ENCODE data around the gene TMEM204. TPM values are rescaled to one million over a fixed set of nuclear protein-coding genes. Genes with fewer than 3 reads are reported as not detected.

TMEM204 gene
- total RNA-seq, 1 experiment from 2014 or later: not detected

GRCh38 chr16:1545044-1546040, 11.9 kb downstream of the TMEM204 start:
- in situ Hi-C loops (cut with HindIII; ENCODE audit: low pct_unique_long_range_greater_than_20kb, low sequenced_read_pairs): no loop called here
- DNase-seq (ENCODE audit: low read depth): no peak

DNA sequence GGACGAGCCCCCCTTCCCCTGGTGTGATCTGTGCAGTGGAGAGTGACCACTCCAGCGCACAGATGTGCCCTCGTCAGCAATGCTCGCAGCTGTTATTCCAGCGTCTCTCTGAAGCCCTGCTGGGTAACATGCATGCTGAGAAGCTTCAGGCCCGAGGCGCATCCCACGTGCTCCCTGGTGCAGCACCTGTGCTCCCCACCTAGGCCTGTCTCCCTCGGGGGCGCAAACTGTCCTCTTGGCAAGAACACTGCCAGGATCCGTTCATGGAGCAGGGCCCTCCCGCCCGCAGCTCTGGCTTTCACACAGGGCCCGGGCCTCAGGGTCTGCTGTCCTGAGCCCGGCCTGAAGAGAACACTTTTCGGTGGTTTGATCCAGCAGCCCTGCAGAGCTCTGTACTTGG, 13.0 kb downstream of the TMEM204 start:
- DNase-seq (ENCODE audit: low read depth): no peak

GRCh38 chr16:1548233-1548632, 14.8 kb downstream of the TMEM204 start:
- in situ Hi-C loops (cut with HindIII; ENCODE audit: low pct_unique_long_range_greater_than_20kb, low sequenced_read_pairs): no loop called here
- DNase-seq (ENCODE audit: low read depth): no peak

More for the DNA sequence above, 13.0 kb downstream of the TMEM204 start:
- in situ Hi-C loops (cut with HindIII; ENCODE audit: low pct_unique_long_range_greater_than_20kb, low sequenced_read_pairs): no loop called here

- no peak for DNase-seq (ENCODE audit: low read depth)
- in situ Hi-C loops (cut with HindIII; ENCODE audit: low pct_unique_long_range_greater_than_20kb, low sequenced_read_pairs): no loop called here
These were observed 15.3 kb downstream of the TMEM204 start for GRCh38 chr16:1548727-1549126.

DNA sequence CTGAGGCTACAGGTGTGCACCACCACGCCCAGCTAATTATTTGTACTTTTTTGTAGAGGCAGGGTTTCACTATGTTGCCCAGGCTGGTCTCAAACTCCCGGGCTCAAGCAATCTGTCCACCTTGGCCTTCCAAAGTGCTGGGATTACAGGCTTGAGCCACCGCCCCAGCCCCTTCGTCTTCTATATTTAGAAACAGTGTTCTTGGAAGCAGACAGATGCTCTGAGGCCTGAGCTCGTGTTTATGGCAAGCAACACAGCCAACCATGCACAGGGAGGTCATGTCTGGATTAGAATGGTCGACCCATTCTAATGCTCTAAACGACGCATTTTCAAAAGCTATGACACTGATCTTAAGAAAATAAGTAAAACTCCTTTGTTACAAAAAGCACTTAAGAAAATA, 16.6 kb downstream of the TMEM204 start:
- no peak for DNase-seq (ENCODE audit: low read depth)
- in situ Hi-C loops (cut with HindIII; ENCODE audit: low pct_unique_long_range_greater_than_20kb, low sequenced_read_pairs): no loop called here

GRCh38 chr16:1550696-1551095, 17.2 kb downstream of the TMEM204 start:
- no peak for DNase-seq (ENCODE audit: low read depth)
- in situ Hi-C loops (cut with HindIII; ENCODE audit: low pct_unique_long_range_greater_than_20kb, low sequenced_read_pairs): no loop called here

DNA sequence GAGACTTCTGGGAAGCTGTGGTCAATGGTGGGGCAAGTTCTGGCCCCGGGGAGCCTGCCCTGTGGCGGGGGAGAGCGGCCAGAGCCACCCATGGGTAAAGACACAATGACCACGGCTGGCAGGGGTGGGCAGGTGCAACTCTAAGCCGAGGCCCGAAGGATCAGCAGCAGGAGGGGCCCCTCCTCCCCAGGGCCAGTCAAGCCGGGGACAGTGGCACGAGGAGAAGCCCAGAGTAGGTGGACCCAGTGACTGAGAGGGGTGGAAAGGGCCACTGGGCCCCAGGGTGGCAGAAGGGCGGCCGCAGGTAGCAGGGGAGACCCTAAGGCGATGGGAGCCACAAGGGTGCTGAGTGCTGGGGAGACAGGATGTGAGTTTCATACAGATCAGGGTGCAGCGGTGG, 17.7 kb downstream of the TMEM204 start:
- in situ Hi-C loops (cut with HindIII; ENCODE audit: low pct_unique_long_range_greater_than_20kb, low sequenced_read_pairs): no loop called here
- DNase-seq (ENCODE audit: low read depth): no peak

GRCh38 chr16:1552129-1552528, 18.7 kb downstream of the TMEM204 start:
- DNase-seq (ENCODE audit: low read depth): no peak
- in situ Hi-C loops (cut with HindIII; ENCODE audit: low pct_unique_long_range_greater_than_20kb, low sequenced_read_pairs): no loop called here

DNA sequence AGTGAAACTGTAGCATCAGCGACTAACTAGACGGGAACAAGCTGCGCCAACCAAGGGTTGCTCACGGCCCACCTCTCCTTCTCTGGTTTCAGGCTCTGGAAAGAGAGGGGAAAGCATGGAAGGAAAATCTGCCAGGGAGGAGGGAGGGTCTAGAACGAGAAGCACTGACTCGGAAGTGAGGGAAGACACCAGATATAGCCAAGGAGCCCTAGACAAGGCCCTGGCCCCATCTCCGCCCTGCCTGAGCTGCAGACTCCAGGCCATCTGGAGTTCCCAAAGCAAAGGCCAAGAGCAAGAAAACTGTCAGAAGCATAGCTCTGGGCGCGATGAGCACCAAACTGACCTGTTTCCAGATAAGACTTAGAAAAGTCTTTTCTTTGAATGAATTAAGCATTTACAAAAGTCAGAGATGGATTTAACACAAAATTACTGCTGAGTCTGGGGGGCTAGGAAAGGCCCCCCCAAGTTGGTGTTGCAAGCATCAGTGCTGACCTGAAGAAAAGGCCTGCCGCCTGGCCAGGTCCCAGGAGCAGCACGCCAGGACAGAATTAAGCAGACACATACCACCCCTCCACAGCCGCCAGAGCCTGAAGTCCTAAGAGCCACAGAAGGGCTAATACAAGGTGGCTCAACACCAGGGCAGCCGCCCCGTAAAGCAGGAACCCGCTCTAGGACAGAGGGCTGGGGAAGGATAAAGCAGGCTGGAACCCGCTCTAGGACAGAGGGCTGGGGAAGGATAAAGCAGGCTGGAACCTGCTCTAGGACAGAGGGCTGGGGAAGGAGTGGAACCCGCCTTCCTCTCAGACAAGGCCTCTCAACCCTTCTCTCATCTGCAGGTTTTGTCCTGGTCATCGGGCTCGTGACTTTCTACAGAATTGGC, 20.7 kb downstream of the TMEM204 start:
- no peak for DNase-seq (ENCODE audit: low read depth)
- in situ Hi-C loops (cut with HindIII; ENCODE audit: low pct_unique_long_range_greater_than_20kb, low sequenced_read_pairs): no loop called here

GRCh38 chr16:1554826-1555445, 21.5 kb downstream of the TMEM204 start:
- in situ Hi-C loops (cut with HindIII; ENCODE audit: low pct_unique_long_range_greater_than_20kb, low sequenced_read_pairs): no loop called here
- no peak for DNase-seq (ENCODE audit: low read depth)

- in situ Hi-C loops (cut with HindIII; ENCODE audit: low pct_unique_long_range_greater_than_20kb, low sequenced_read_pairs): no loop called here
- no peak for DNase-seq (ENCODE audit: low read depth)
These were observed 22.8 kb downstream of the TMEM204 start for GRCh38 chr16:1556254-1556653.

DNA sequence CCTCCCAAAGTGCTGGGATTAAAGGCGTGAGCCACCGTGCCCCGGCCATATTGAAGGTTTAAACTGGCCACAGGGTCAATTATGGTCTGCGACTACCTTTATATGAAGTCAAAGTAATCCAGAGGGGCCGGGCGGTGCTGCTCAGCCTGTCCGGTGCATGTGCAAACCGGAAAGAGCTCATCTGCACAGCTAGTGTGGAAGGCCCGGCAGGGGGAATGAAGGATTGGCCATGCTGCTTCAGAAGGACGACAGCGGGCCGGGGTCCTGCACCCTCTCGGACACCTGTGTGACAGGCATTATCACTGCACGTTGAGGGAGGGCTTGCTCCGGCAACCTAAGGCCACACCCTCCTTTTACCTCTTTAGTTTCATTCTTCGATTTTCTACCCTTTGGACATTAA, 23.6 kb downstream of the TMEM204 start:
- no peak for DNase-seq (ENCODE audit: low read depth)
- in situ Hi-C loops (cut with HindIII; ENCODE audit: low pct_unique_long_range_greater_than_20kb, low sequenced_read_pairs): no loop called here

GRCh38 chr16:1557576-1557975, 24.1 kb downstream of the TMEM204 start:
- no peak for DNase-seq (ENCODE audit: low read depth)
- in situ Hi-C loops (cut with HindIII; ENCODE audit: low pct_unique_long_range_greater_than_20kb, low sequenced_read_pairs): no loop called here

GRCh38 chr16:1559446-1559975, 26.0 kb downstream of the TMEM204 start:
- in situ Hi-C loops (cut with HindIII; ENCODE audit: low pct_unique_long_range_greater_than_20kb, low sequenced_read_pairs): no loop called here
- DNase-seq (ENCODE audit: low read depth): no peak

DNA sequence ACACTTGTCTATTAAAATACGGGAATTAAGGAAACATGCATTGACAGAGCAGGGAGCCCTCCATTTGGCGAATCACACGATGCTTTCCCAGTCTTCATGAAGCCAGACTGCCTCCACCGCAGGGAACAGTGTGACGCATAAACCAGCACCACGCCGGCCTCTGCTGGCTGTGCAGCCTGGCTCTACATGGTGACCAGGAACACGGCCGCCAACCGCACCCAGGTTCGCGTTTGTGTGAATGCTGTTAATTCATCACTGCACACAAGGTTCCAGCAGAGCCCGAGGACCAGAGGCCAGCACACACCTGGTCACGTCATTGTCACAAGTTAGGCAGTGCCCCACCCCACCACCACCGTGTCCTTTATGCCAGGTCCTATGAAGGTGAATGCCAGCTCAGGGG, 26.7 kb downstream of the TMEM204 start:
- in situ Hi-C loops (cut with HindIII; ENCODE audit: low pct_unique_long_range_greater_than_20kb, low sequenced_read_pairs): no loop called here
- no peak for DNase-seq (ENCODE audit: low read depth)

GRCh38 chr16:1560866-1561265, 27.4 kb downstream of the TMEM204 start:
- in situ Hi-C loops (cut with HindIII; ENCODE audit: low pct_unique_long_range_greater_than_20kb, low sequenced_read_pairs): no loop called here
- DNase-seq (ENCODE audit: low read depth): no peak

DNA sequence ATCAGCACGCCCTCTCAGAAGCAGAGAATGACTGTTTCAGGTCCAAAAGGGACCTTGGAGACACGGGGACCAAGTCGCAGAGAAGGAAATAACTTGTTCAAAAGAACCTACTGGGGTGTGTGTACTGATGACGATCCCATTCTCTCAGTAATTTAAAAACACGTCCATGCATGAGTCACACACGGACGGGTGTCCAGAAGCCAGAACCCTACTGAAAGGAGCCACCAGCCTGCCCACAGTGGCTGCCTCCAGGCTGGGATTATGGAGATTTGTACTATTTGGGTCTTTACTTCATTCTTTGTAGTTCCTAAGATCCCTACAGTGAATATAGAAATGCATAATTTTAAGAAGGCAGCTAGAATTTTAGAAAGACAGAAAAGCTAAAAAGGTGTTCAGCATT, 27.8 kb downstream of the TMEM204 start:
- DNase-seq (ENCODE audit: low read depth): no peak
- in situ Hi-C loops (cut with HindIII; ENCODE audit: low pct_unique_long_range_greater_than_20kb, low sequenced_read_pairs): no loop called here

DNA sequence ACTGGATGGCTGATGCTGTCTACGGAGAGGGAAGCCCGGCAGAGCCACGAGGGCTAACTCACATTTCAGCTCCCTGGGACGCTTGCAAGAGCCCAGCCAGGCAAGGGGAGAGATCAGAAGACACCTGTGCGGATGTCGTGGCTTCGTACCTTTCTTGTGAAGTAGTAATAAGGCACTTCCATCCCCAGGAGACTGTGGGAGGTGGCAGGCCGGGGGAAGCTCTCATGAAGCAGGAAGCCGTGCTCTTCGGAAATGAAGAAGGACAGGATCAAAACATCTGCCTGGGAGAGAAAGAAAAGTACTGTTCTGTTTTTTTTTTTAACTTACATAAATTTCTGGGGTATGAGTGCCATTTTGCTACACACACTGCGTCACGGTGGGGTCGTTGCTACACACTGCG, 28.4 kb downstream of the TMEM204 start:
- DNase-seq (ENCODE audit: low read depth): no peak
- in situ Hi-C loops (cut with HindIII; ENCODE audit: low pct_unique_long_range_greater_than_20kb, low sequenced_read_pairs): no loop called here
